Measurements from ENCODE around the gene PYROXD2.

DNA sequence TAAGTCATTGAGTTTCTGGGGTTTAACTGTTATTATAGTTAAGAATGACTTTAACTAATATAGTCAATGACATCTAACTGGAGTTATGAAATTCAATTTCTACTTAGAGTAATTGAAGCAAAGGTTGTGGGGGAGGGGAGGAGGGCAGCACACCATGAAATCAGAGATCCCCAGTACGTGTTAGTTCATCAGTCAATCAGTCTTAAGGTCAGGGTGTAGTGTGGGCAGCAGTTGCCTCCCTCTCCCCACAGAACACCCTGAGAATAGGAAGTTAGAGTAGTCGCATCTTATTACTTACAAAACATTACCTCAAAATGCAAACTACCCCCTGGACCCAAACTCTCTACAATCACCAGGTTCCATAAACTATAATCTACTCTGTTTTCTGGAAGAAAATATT lies 38.7 kb upstream of the PYROXD2 start:
- TF ChIP-seq EZH2 (IDR thresholded peaks at IDR 0.05; ENCODE audit: borderline replicate concordance, low read depth, low read length, severe bottlenecking), result no peak
- TF ChIP-seq, protein P1, sequence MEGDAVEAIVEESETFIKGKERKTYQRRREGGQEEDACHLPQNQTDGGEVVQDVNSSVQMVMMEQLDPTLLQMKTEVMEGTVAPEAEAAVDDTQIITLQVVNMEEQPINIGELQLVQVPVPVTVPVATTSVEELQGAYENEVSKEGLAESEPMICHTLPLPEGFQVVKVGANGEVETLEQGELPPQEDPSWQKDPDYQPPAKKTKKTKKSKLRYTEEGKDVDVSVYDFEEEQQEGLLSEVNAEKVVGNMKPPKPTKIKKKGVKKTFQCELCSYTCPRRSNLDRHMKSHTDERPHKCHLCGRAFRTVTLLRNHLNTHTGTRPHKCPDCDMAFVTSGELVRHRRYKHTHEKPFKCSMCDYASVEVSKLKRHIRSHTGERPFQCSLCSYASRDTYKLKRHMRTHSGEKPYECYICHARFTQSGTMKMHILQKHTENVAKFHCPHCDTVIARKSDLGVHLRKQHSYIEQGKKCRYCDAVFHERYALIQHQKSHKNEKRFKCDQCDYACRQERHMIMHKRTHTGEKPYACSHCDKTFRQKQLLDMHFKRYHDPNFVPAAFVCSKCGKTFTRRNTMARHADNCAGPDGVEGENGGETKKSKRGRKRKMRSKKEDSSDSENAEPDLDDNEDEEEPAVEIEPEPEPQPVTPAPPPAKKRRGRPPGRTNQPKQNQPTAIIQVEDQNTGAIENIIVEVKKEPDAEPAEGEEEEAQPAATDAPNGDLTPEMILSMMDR (IDR thresholded peaks at IDR 0.05; ENCODE audit: borderline replicate concordance, extremely low read depth, low read length, poor library complexity, severe bottlenecking), result no peak
